ENCODE data around the gene DDX46.
A peak's percentile ranks its signal among the peaks of the same experiment; 100 is the strongest.

The DDX46 gene

DNA sequence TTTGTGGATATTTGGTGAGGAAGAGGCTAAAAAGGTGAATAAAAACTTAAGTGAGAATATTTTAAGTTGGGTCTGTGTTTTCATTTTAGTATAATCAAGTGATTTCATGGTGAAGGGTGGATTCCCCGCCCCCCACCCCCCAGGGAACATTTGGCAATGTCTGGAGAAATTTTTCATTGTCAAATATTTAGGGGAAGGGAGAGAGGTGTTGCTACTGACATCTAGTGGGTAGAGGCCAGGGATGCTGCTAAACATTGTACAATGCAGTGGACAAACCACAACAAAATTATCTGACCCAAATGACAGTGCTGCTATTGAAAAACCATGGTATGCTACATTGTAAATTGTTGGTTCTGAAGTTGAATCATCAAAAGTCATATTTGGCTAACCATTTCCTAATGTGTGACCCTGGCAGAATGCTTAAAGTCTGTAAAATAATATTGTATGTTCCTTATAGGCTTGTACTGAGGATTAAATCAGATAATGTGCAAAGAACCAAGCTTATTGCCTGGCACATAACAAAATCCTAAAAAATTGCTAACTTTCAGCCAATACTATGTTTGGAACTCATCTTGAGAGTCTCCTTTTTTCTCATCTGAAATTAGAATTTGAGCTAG, 92.8 kb downstream of the DDX46 start:
- peak; percentile 22 for TF ChIP-seq RAD21 (IDR thresholded peaks at IDR 0.05; ENCODE audit: low read depth)
- TF ChIP-seq, protein P1, sequence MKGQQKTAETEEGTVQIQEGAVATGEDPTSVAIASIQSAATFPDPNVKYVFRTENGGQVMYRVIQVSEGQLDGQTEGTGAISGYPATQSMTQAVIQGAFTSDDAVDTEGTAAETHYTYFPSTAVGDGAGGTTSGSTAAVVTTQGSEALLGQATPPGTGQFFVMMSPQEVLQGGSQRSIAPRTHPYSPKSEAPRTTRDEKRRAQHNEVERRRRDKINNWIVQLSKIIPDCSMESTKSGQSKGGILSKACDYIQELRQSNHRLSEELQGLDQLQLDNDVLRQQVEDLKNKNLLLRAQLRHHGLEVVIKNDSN (IDR thresholded peaks at IDR 0.05) = no peak

GRCh38 chr5:134857401-134857800, 98.8 kb downstream of the DDX46 start:
- TF ChIP-seq, protein P1 (IDR thresholded peaks at IDR 0.05) = no peak
- TF ChIP-seq, protein P2, sequence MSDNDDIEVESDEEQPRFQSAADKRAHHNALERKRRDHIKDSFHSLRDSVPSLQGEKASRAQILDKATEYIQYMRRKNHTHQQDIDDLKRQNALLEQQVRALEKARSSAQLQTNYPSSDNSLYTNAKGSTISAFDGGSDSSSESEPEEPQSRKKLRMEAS (IDR thresholded peaks at IDR 0.05) = no peak
- TF ChIP-seq CREB1 (IDR thresholded peaks at IDR 0.05; ENCODE audit: low read depth) (no peak), EP300 (IDR thresholded peaks at IDR 0.05; ENCODE audit: borderline replicate concordance) (no peak)

- no peak for TF ChIP-seq TEAD4 (IDR thresholded peaks at IDR 0.05)
- no peak for TF ChIP-seq CREB1 (IDR thresholded peaks at IDR 0.05; ENCODE audit: low read depth)
- TF ChIP-seq, protein P1 (IDR thresholded peaks at IDR 0.05) = no peak
- no peak for TF ChIP-seq CEBPB (IDR thresholded peaks at IDR 0.05)
- TF ChIP-seq EGR1 (IDR thresholded peaks at IDR 0.05) = no peak
- no peak for TF ChIP-seq FOXM1 (IDR thresholded peaks at IDR 0.05; ENCODE audit: borderline replicate concordance, low read depth)
- no peak for TF ChIP-seq YY1 (IDR thresholded peaks at IDR 0.05; ENCODE audit: low read depth)
These were observed 106.1 kb downstream of the DDX46 start for GRCh38 chr5:134864707-134865106.

DNA sequence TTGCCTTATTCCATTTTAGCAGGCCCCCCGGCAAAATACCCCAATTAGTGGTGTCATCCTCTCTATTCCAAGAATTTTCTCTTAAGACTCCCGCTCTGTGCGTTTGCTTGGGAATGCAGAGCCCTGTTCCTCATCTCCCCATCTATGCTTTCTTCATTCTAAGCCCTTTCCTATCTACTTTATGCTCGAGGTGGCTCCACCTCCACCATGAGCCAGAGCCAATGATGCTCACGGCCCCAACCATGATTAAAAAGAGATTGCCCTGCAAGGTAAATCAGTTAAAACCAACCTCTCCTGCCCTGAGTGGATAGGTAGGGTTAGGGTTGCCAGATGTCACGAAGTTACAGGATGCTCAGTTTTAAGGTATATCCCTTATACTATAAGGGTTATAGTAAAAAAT, 114.9 kb downstream of the DDX46 start:
- TF ChIP-seq, protein P2 (IDR thresholded peaks at IDR 0.05) = no peak
- TF ChIP-seq TCF12 (IDR thresholded peaks at IDR 0.05; ENCODE audit: low read depth) (no peak), YY1 (IDR thresholded peaks at IDR 0.05; ENCODE audit: low read depth) (no peak), ZBTB7A (IDR thresholded peaks at IDR 0.05; ENCODE audit: low read depth) (no peak), CREB1 (IDR thresholded peaks at IDR 0.05; ENCODE audit: low read depth) (no peak), EP300 (IDR thresholded peaks at IDR 0.05; ENCODE audit: borderline replicate concordance) (no peak), EGR1 (IDR thresholded peaks at IDR 0.05) (no peak), TEAD4 (IDR thresholded peaks at IDR 0.05) (no peak), NFIC (IDR thresholded peaks at IDR 0.05) (no peak), RAD21 (IDR thresholded peaks at IDR 0.05; ENCODE audit: low read depth) (no peak), FOXM1 (IDR thresholded peaks at IDR 0.05; ENCODE audit: borderline replicate concordance, low read depth) (no peak), TAF1 (IDR thresholded peaks at IDR 0.05; ENCODE audit: low read depth) (no peak), CEBPB (IDR thresholded peaks at IDR 0.05) (no peak)
- TF ChIP-seq, protein P1 (IDR thresholded peaks at IDR 0.05) = no peak
- TF ChIP-seq, protein P3, sequence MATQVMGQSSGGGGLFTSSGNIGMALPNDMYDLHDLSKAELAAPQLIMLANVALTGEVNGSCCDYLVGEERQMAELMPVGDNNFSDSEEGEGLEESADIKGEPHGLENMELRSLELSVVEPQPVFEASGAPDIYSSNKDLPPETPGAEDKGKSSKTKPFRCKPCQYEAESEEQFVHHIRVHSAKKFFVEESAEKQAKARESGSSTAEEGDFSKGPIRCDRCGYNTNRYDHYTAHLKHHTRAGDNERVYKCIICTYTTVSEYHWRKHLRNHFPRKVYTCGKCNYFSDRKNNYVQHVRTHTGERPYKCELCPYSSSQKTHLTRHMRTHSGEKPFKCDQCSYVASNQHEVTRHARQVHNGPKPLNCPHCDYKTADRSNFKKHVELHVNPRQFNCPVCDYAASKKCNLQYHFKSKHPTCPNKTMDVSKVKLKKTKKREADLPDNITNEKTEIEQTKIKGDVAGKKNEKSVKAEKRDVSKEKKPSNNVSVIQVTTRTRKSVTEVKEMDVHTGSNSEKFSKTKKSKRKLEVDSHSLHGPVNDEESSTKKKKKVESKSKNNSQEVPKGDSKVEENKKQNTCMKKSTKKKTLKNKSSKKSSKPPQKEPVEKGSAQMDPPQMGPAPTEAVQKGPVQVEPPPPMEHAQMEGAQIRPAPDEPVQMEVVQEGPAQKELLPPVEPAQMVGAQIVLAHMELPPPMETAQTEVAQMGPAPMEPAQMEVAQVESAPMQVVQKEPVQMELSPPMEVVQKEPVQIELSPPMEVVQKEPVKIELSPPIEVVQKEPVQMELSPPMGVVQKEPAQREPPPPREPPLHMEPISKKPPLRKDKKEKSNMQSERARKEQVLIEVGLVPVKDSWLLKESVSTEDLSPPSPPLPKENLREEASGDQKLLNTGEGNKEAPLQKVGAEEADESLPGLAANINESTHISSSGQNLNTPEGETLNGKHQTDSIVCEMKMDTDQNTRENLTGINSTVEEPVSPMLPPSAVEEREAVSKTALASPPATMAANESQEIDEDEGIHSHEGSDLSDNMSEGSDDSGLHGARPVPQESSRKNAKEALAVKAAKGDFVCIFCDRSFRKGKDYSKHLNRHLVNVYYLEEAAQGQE (IDR thresholded peaks at IDR 0.05; ENCODE audit: low read depth) = no peak

DNA sequence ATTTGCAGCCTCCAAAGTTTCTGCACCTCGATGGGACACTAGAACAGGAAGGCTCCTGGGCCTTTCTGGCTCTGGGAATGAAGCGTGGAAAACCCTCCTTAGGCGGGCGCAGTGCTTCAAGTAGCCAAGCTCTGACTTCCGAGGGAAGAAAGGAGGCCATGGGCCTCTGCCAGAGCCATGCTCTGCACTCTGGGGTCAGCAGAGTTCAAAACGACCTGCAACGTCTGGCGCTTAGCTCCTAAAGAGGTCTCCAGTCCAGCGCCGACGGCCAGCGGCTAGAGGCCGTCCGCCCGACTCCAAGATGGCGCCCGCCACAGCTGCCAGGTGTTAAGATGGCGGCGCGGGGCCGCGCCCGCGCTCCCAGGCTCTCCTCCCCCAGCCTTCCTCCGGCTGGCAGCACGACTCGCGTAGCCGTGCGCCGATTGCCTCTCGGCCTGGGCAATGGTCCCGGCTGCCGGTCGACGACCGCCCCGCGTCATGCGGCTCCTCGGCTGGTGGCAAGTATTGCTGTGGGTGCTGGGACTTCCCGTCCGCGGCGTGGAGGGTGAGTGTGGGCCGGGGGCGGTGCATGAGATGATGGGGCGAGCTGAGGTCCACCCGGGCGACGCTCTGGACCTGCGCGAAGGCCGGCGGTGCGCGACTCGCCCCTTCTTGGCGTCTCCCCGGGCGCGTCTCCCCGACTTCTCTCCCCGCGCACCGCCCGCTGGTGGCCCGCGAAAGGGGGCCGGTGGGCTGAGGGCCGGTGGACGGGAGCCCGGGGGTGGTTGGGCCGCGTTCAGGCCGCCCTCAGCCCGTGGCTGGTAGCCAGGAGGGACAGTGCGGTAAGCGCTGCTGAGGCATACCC, 115.6 kb downstream of the DDX46 start, which contains the start of gene TXNDC15:
Gene TXNDC15, plus strand, starts transcription at position 385 of the 844 bp plus-strand sequence. Its CDS starts 57 bp downstream, at position 442.
- TF ChIP-seq TAF1 (IDR thresholded peaks at IDR 0.05; ENCODE audit: low read depth) = peak; percentile 100
- TF ChIP-seq, protein P1 (IDR thresholded peaks at IDR 0.05) = no peak
- peak; percentile 95 for TF ChIP-seq EGR1 (IDR thresholded peaks at IDR 0.05)
- TF ChIP-seq TEAD4 (IDR thresholded peaks at IDR 0.05) = peak; percentile 56
- no peak for TF ChIP-seq CREB1 (IDR thresholded peaks at IDR 0.05; ENCODE audit: low read depth)
- TF ChIP-seq TCF12 (IDR thresholded peaks at IDR 0.05; ENCODE audit: low read depth) = peak; percentile 72; the same call in 1 of the 2 replicates
- TF ChIP-seq, protein P2 (IDR thresholded peaks at IDR 0.05) = peak; percentile 89
- TF ChIP-seq ZBTB7A (IDR thresholded peaks at IDR 0.05; ENCODE audit: low read depth) = peak; percentile 79
- peak; percentile 36 for TF ChIP-seq NFIC (IDR thresholded peaks at IDR 0.05)
- no peak for TF ChIP-seq EP300 (IDR thresholded peaks at IDR 0.05; ENCODE audit: borderline replicate concordance)
- TF ChIP-seq FOXM1 (IDR thresholded peaks at IDR 0.05; ENCODE audit: borderline replicate concordance, low read depth) = no peak
- TF ChIP-seq, protein P3 (IDR thresholded peaks at IDR 0.05; ENCODE audit: low read depth) = no peak
- TF ChIP-seq CEBPB (IDR thresholded peaks at IDR 0.05) = no peak
- peak; percentile 100 for TF ChIP-seq YY1 (IDR thresholded peaks at IDR 0.05; ENCODE audit: low read depth)
- TF ChIP-seq RAD21 (IDR thresholded peaks at IDR 0.05; ENCODE audit: low read depth) = no peak
